ENCODE data around the gene SLC9A5.

DNA sequence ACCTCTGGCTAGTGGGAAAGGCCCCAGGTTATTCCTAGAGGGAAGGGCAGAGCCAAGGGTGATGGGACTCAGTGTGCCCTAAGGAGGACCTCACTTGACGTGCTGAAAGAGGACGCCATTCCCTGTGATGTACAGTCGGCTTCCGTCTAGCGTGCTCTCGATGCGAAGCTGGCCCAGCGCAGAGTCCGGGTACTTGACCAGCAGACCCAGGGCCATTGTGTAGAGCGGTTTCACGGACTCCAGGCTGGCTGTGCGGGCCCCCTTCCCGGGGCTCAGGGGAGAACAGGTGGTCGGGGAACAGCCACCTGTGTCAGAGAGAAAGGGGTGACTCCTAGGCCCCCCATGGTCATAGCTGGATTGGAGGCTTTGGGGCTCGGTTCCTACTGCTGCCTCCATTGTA, 50.5 kb downstream of the SLC9A5 start:
- TF ChIP-seq, protein P1, sequence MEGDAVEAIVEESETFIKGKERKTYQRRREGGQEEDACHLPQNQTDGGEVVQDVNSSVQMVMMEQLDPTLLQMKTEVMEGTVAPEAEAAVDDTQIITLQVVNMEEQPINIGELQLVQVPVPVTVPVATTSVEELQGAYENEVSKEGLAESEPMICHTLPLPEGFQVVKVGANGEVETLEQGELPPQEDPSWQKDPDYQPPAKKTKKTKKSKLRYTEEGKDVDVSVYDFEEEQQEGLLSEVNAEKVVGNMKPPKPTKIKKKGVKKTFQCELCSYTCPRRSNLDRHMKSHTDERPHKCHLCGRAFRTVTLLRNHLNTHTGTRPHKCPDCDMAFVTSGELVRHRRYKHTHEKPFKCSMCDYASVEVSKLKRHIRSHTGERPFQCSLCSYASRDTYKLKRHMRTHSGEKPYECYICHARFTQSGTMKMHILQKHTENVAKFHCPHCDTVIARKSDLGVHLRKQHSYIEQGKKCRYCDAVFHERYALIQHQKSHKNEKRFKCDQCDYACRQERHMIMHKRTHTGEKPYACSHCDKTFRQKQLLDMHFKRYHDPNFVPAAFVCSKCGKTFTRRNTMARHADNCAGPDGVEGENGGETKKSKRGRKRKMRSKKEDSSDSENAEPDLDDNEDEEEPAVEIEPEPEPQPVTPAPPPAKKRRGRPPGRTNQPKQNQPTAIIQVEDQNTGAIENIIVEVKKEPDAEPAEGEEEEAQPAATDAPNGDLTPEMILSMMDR (conservative IDR thresholded peaks at IDR 0.05; ENCODE audit: low read depth, low read length): no peak
- TF ChIP-seq EZH2 (IDR thresholded peaks at IDR 0.05; ENCODE audit: low read length, unreplicated experiment): no peak

All from PC-3 (cell line).